GM23338 (cell line): ENCODE data around the gene EVA1B. TPM values are rescaled to one million over a fixed set of nuclear protein-coding genes. Genes with fewer than 3 reads are reported as not detected.

Source experiments
- ATAC-seq: fragments of 200-7000 bp; cut with Tn5 transposase; 3 replicates; pipeline ENCODE4 v1.9.1; 2020
- DNase-seq: peaks from one replicate; pipeline ENCODE4 v3.0.0-alpha.2; 2015; ENCODE audit warnings: low spot score
- H2AFZ ChIP-seq: fragments of 200-600 bp; sonication (generic); 2 replicates; pipeline ENCODE4 v1.8.0; 2016; ENCODE audit warnings: antibody characterized with exemption, mild to moderate bottlenecking, moderate library complexity
- H3F3A ChIP-seq: fragments of 200-600 bp; sonication (generic); replicated peaks from 2 replicates; pipeline ENCODE4 v1.8.0; 2017; ENCODE audit warnings: antibody characterized with exemption, mixed run types, low read depth
- H3K27ac ChIP-seq: fragments of 200-600 bp; sonication (generic); 2 replicates; pipeline ENCODE4 v1.6.1; 2016; ENCODE audit warnings: low read depth
- H3K27me3 ChIP-seq: fragments of 200-600 bp; sonication (generic); 2 replicates; pipeline ENCODE4 v1.8.0; 2016; ENCODE audit warnings: mild to moderate bottlenecking, mixed run types, moderate library complexity; ENCODE audit not compliant: insufficient read depth
- H3K36me3 ChIP-seq: fragments of 200-600 bp; sonication (generic); 2 replicates; pipeline ENCODE4 v1.8.0; 2016; ENCODE audit warnings: mild to moderate bottlenecking; ENCODE audit not compliant: insufficient read depth
- H3K4me1 ChIP-seq: fragments of 200-600 bp; sonication (generic); 2 replicates; pipeline ENCODE4 v1.8.0; 2016; ENCODE audit warnings: mild to moderate bottlenecking, moderate library complexity; ENCODE audit not compliant: insufficient read depth
- H3K4me2 ChIP-seq: fragments of 200-600 bp; sonication (generic); 2 replicates; pipeline ENCODE4 v1.7.1; 2017; ENCODE audit warnings: mixed run types
- H3K4me3 ChIP-seq: fragments of 200-600 bp; sonication (generic); 2 replicates; pipeline ENCODE4 v1.6.1; 2016; ENCODE audit warnings: mixed run types
- H3K79me2 ChIP-seq: fragments of 200-600 bp; sonication (generic); replicated peaks from 2 replicates; pipeline ENCODE4 v1.8.0; 2017; ENCODE audit warnings: mild to moderate bottlenecking; ENCODE audit not compliant: insufficient read depth
- H3K9me2 ChIP-seq: fragments of 200-600 bp; sonication (generic); 2 replicates; pipeline ENCODE4 v1.8.0; 2017; ENCODE audit not compliant: insufficient read depth
- H4K20me1 ChIP-seq: fragments of 200-600 bp; sonication (generic); replicated peaks from 2 replicates; pipeline ENCODE4 v1.8.0; 2017; ENCODE audit warnings: mild to moderate bottlenecking; ENCODE audit not compliant: insufficient read depth
- H3K27ac Mint-ChIP-seq: 2 replicates; pipeline ENCODE4 v1.8.0; 2020; ENCODE audit warnings: inconsistent platforms, mild to moderate bottlenecking, moderate library complexity, mixed read lengths
- H3K27me3 Mint-ChIP-seq: 3 replicates; pipeline ENCODE4 v1.8.0; 2022; ENCODE audit warnings: low read depth, mild to moderate bottlenecking, moderate library complexity, mixed read lengths, inconsistent platforms; ENCODE audit not compliant: insufficient read depth, poor library complexity
- H3K36me3 Mint-ChIP-seq: 3 replicates; pipeline ENCODE4 v1.8.0; 2021; ENCODE audit warnings: low read depth, mild to moderate bottlenecking, inconsistent platforms, moderate library complexity, mixed read lengths
- H3K4me1 Mint-ChIP-seq: 3 replicates; pipeline ENCODE4 v1.8.0; 2020; ENCODE audit warnings: mild to moderate bottlenecking, inconsistent platforms, mixed read lengths
- H3K4me3 Mint-ChIP-seq: 3 replicates; pipeline ENCODE4 v1.8.0; 2021; ENCODE audit warnings: moderate library complexity, mild to moderate bottlenecking, inconsistent platforms, mixed read lengths
- H3K9me3 Mint-ChIP-seq: 3 replicates; pipeline ENCODE4 v1.8.0; 2020; ENCODE audit warnings: moderate library complexity, mild to moderate bottlenecking, inconsistent platforms, mixed read lengths
- CREB1 ChIP-seq: fragments of 250-450 bp; sonication (Bioruptor Pico); IDR thresholded peaks from 2 replicates; pipeline ENCODE4 v1.5.0; 2020; ENCODE audit warnings: low read depth, mild to moderate bottlenecking, moderate library complexity
- CTCF ChIP-seq, 2 experiments: fragments of 200-600 bp in 1 of 2; sonication (generic) in 1 of 2; conservative IDR thresholded peaks; 2 replicates each; pipeline versions ENCODE4 v1.5.1 to v1.6.1; 2016 to 2017; ENCODE audit warnings: antibody characterized with exemption in 2 of 2, low read depth in 2 of 2, mild to moderate bottlenecking in 2 of 2, moderate library complexity in 1 of 2
- EZH2 ChIP-seq: fragments of 200-600 bp; sonication (generic); IDR thresholded peaks from one replicate; pipeline ENCODE4 v1.8.0; 2017; ENCODE audit warnings: antibody characterized with exemption, mild to moderate bottlenecking, low read depth; ENCODE audit not compliant: unreplicated experiment
- POLR2AphosphoS5 ChIP-seq: IDR thresholded peaks from 2 replicates; pipeline ENCODE4 v1.6.1; 2016; ENCODE audit warnings: antibody characterized with exemption, low read depth
- STAT1 ChIP-seq: IDR thresholded peaks from one replicate; pipeline ENCODE4 v1.6.1; 2016; ENCODE audit warnings: antibody characterized with exemption; ENCODE audit not compliant: unreplicated experiment
- ZNF114 ChIP-seq: fragments of 250-450 bp; sonication (Bioruptor Pico); IDR thresholded peaks from 2 replicates; pipeline ENCODE4 v1.5.0; 2020; ENCODE audit warnings: mild to moderate bottlenecking, moderate library complexity
- ZNF462 ChIP-seq: fragments of 250-450 bp; sonication (Bioruptor Pico); IDR thresholded peaks from 2 replicates; pipeline ENCODE4 v1.5.0; 2020; ENCODE audit warnings: mild to moderate bottlenecking, moderate library complexity
- polyA plus RNA-seq: library from polyadenylated mRNA; unstranded; fragments of >200 nt; fragmentation: Nextera tagmentation; extraction: Ambion mirVana; gene quantifications from 2 replicates; pipeline ENCODE4 v1.2.1, GENCODE V29; 2016
- total RNA-seq: library from RNA; depleted of rRNA; stranded (reverse); fragments of >200 nt; shearing (Covaris generic); gene quantifications from 2 replicates; pipeline ENCODE4 v1.2.3, GENCODE V29; 2014

Gene EVA1B
- total and polyA plus RNA-seq, 2 experiments from 2014 or later = 9.2 to 27.3 TPM

- H3K27me3 Mint-ChIP-seq = peaks cover 5% of the 10 kb centered on the region
- Histone ChIP-seq H3K27ac (peak overlapping the region; percentile 97), H3K27me3 (no peaks in the 10 kb centered on the region), H2AFZ (no peak overlapping the region), H3K4me1 (peaks cover 39% of the 10 kb centered on the region), H3K36me3 (no peaks in the 10 kb centered on the region), H4K20me1 (peaks cover 8% of the 10 kb centered on the region; the same call in 1 of the 2 replicates), H3K9me2 (no peaks in the 10 kb centered on the region), H3K79me2 (peaks cover 74% of the 10 kb centered on the region), H3F3A (peaks cover 17% of the 10 kb centered on the region), H3K4me3 (no peak overlapping the region), H3K4me2 (peak overlapping the region; percentile 56; the same call in 1 of the 2 replicates)
- H3K9me3 Mint-ChIP-seq = no peaks in the 10 kb centered on the region
- no peak overlapping the region; the same call in 2 of the 3 replicates for H3K4me3 Mint-ChIP-seq
- ATAC-seq (no peak), DNase-seq (peak; percentile 58)
- peak overlapping the region; percentile 94 for H3K27ac Mint-ChIP-seq
- H3K4me1 Mint-ChIP-seq = peaks cover 51% of the 10 kb centered on the region
- no peak for TF ChIP-seq CTCF (conservative IDR thresholded peaks at IDR 0.05; ENCODE audit: low read depth in 2 of 2)
- TF ChIP-seq STAT1 = no peak
- no peak for TF ChIP-seq EZH2
- TF ChIP-seq CREB1 (CRISPR knock-in tag) = no peak
- no peak for TF ChIP-seq POLR2AphosphoS5
- 0 out of 3 replicates have a peak, but pooled peaks cover 3% of the 10 kb centered on the region for H3K36me3 Mint-ChIP-seq
Observed at GRCh38 chr1:36372617-36373016, 49.2 kb upstream of the EVA1B start.

- Histone ChIP-seq H3K4me1 (peaks cover 40% of the 10 kb centered on the region), H3K27ac (no peak overlapping the region), H3K9me2 (no peaks in the 10 kb centered on the region), H3K4me3 (no peak overlapping the region), H3K27me3 (no peaks in the 10 kb centered on the region), H3K4me2 (0 out of 2 replicates have a peak overlapping the region, but pooled peaks have one; percentile 16), H2AFZ (no peak overlapping the region), H3K79me2 (peaks cover 67% of the 10 kb centered on the region), H4K20me1 (peaks cover 11% of the 10 kb centered on the region; the same call in 1 of the 2 replicates), H3K36me3 (no peaks in the 10 kb centered on the region; the same call in 1 of the 2 replicates), H3F3A (peaks cover 9% of the 10 kb centered on the region)
- peaks cover 4% of the 10 kb centered on the region for H3K27me3 Mint-ChIP-seq
- H3K27ac Mint-ChIP-seq = peak overlapping the region; percentile 74
- 0 out of 3 replicates have a peak, but pooled peaks cover 4% of the 10 kb centered on the region for H3K36me3 Mint-ChIP-seq
- peak; percentile 95 for DNase-seq
- TF ChIP-seq ZNF114 = no peak
- TF ChIP-seq CTCF (conservative IDR thresholded peaks at IDR 0.05; ENCODE audit: low read depth in 2 of 2) = peak; percentile 86 to 90
- TF ChIP-seq ZNF462 = no peak
- peaks cover 51% of the 10 kb centered on the region for H3K4me1 Mint-ChIP-seq
- H3K4me3 Mint-ChIP-seq = no peak overlapping the region; the same call in 2 of the 3 replicates
- peak; percentile 77 for ATAC-seq
- no peaks in the 10 kb centered on the region for H3K9me3 Mint-ChIP-seq
Observed at GRCh38 chr1:36369061-36369861, 45.8 kb upstream of the EVA1B start.
